Measurements from ENCODE around the gene SCAI. TPM values are rescaled to one million over a fixed set of nuclear protein-coding genes. Genes with fewer than 3 reads are reported as not detected.

The SCAI gene
- total and polyA plus RNA-seq, 9 donors, result 4.6 to 14.5 (median 7.4) TPM

- no peak for DNase-seq
- Histone ChIP-seq H3K9me3 (replicated peaks; ENCODE audit: control insufficient read depth, low read depth, low read length) (no peaks in the 10 kb centered on the region), H3K4me1 (ENCODE audit: control insufficient read depth, insufficient read depth, low read length) (no peaks in the 10 kb centered on the region), H3K4me3 (ENCODE audit: low read length) (no peak overlapping the region), H3K36me3 (ENCODE audit: control insufficient read depth, insufficient read depth, low read length) (no peaks in the 10 kb centered on the region), H3K27ac (ENCODE audit: low read length) (no peak overlapping the region), H3K27me3 (ENCODE audit: control insufficient read depth, insufficient read depth, low read length) (no peaks in the 10 kb centered on the region)
- WGBS (ENCODE audit: insufficient coverage), result no CpG with 5 or more reads among the region's 1 CpG
Measured at GRCh38 chr9:124954255-124954654, 189.1 kb downstream of the SCAI start.

GRCh38 chr9:124950050-124950718, 193.1 kb downstream of the SCAI start:
- Histone ChIP-seq H3K4me3 (ENCODE audit: low read length) (no peak overlapping the region), H3K27ac (ENCODE audit: low read length) (no peak overlapping the region), H3K4me1 (ENCODE audit: control insufficient read depth, insufficient read depth, low read length) (no peaks in the 10 kb centered on the region), H3K27me3 (ENCODE audit: control insufficient read depth, insufficient read depth, low read length) (no peaks in the 10 kb centered on the region), H3K36me3 (ENCODE audit: control insufficient read depth, insufficient read depth, low read length) (no peaks in the 10 kb centered on the region), H3K9me3 (replicated peaks; ENCODE audit: control insufficient read depth, low read depth, low read length) (no peaks in the 10 kb centered on the region)
- DNase-seq, result peak; percentile 8
- WGBS (ENCODE audit: insufficient coverage), result no CpG with 5 or more reads among the region's 3 CpGs

- Histone ChIP-seq H3K36me3 (ENCODE audit: control insufficient read depth, insufficient read depth, low read length) (no peaks in the 10 kb centered on the region), H3K9me3 (replicated peaks; ENCODE audit: control insufficient read depth, low read depth, low read length) (no peaks in the 10 kb centered on the region)
- 86% methylated on average over 2 of the region's 2 CpGs for WGBS (ENCODE audit: insufficient coverage)
Measured at GRCh38 chr9:124949387-124949786, 193.9 kb downstream of the SCAI start.

GRCh38 chr9:124947727-124948391, 195.5 kb downstream of the SCAI start:
- no CpG with 5 or more reads among the region's 5 CpGs for WGBS (ENCODE audit: insufficient coverage)
- no peak overlapping the region for H3K27ac ChIP-seq (ENCODE audit: low read length)
- no peaks in the 10 kb centered on the region for H3K9me3 ChIP-seq (replicated peaks; ENCODE audit: control insufficient read depth, low read depth, low read length)
- H3K36me3 ChIP-seq (ENCODE audit: control insufficient read depth, insufficient read depth, low read length), result no peaks in the 10 kb centered on the region
- H3K27me3 ChIP-seq (ENCODE audit: control insufficient read depth, insufficient read depth, low read length), result no peaks in the 10 kb centered on the region
- no peak overlapping the region for H3K4me3 ChIP-seq (ENCODE audit: low read length)
- H3K4me1 ChIP-seq (ENCODE audit: control insufficient read depth, insufficient read depth, low read length), result no peaks in the 10 kb centered on the region
- no peak for DNase-seq

More at GRCh38 chr9:124949387-124949786, 193.9 kb downstream of the SCAI start:
- no peaks in the 10 kb centered on the region for H3K27me3 ChIP-seq (ENCODE audit: control insufficient read depth, insufficient read depth, low read length)
- no peaks in the 10 kb centered on the region for H3K4me1 ChIP-seq (ENCODE audit: control insufficient read depth, insufficient read depth, low read length)
- DNase-seq, result no peak
- H3K27ac ChIP-seq (ENCODE audit: low read length), result no peak overlapping the region
- no peak overlapping the region for H3K4me3 ChIP-seq (ENCODE audit: low read length)

- H3K4me1 ChIP-seq (ENCODE audit: control insufficient read depth, insufficient read depth, low read length), result peaks cover 3% of the 10 kb centered on the region
- WGBS (ENCODE audit: insufficient coverage), result no CpG with 5 or more reads among the region's 1 CpG
- no peak overlapping the region for H3K27ac ChIP-seq (ENCODE audit: low read length)
- no peak overlapping the region for H3K4me3 ChIP-seq (ENCODE audit: low read length)
- H3K9me3 ChIP-seq (replicated peaks; ENCODE audit: control insufficient read depth, low read depth, low read length), result no peaks in the 10 kb centered on the region
- no peak for DNase-seq
- H3K36me3 ChIP-seq (ENCODE audit: control insufficient read depth, insufficient read depth, low read length), result no peaks in the 10 kb centered on the region
- no peaks in the 10 kb centered on the region for H3K27me3 ChIP-seq (ENCODE audit: control insufficient read depth, insufficient read depth, low read length)
Measured at GRCh38 chr9:124946167-124946566, 197.2 kb downstream of the SCAI start.

GRCh38 chr9:124941679-124942561, 201.4 kb downstream of the SCAI start:
- H3K27me3 ChIP-seq (ENCODE audit: control insufficient read depth, insufficient read depth, low read length), result no peaks in the 10 kb centered on the region
- peak overlapping the region; percentile 99 for H3K27ac ChIP-seq (ENCODE audit: low read length)
- WGBS (ENCODE audit: insufficient coverage), result 23% methylated on average over 13 of the region's 31 CpGs
- peak; percentile 73 for DNase-seq
- no peaks in the 10 kb centered on the region for H3K9me3 ChIP-seq (replicated peaks; ENCODE audit: control insufficient read depth, low read depth, low read length)
- peaks cover 9% of the 10 kb centered on the region for H3K4me1 ChIP-seq (ENCODE audit: control insufficient read depth, insufficient read depth, low read length)
- H3K4me3 ChIP-seq (ENCODE audit: low read length), result peak overlapping the region; percentile 72
- peaks cover 3% of the 10 kb centered on the region for H3K36me3 ChIP-seq (ENCODE audit: control insufficient read depth, insufficient read depth, low read length)

- Histone ChIP-seq H3K4me1 (ENCODE audit: control insufficient read depth, insufficient read depth, low read length) (peaks cover 9% of the 10 kb centered on the region), H3K36me3 (ENCODE audit: control insufficient read depth, insufficient read depth, low read length) (peaks cover 6% of the 10 kb centered on the region), H3K27me3 (ENCODE audit: control insufficient read depth, insufficient read depth, low read length) (no peaks in the 10 kb centered on the region), H3K27ac (ENCODE audit: low read length) (peak within 1 kb of the TSS; percentile 99), H3K9me3 (replicated peaks; ENCODE audit: control insufficient read depth, low read depth, low read length) (no peaks in the 10 kb centered on the region), H3K4me3 (ENCODE audit: low read length) (peak within 1 kb of the TSS; percentile 72)
- DNase-seq, result peak; percentile 97
- WGBS (ENCODE audit: insufficient coverage), result under 1% methylated on average over 65 of the region's 70 CpGs
Measured at GRCh38 chr9:124940894-124941678, 202.2 kb downstream of the SCAI start, which contains the start of gene GOLGA1. TSS of gene GOLGA1 (minus strand) at chr9:124941083. CDS start at chr9:124938711, 2,372 bp downstream.

- Histone ChIP-seq H3K4me3 (ENCODE audit: low read length) (peak overlapping the region; percentile 72), H3K9me3 (replicated peaks; ENCODE audit: control insufficient read depth, low read depth, low read length) (no peaks in the 10 kb centered on the region), H3K27ac (ENCODE audit: low read length) (peak overlapping the region; percentile 97), H3K36me3 (ENCODE audit: control insufficient read depth, insufficient read depth, low read length) (peaks cover 10% of the 10 kb centered on the region), H3K27me3 (ENCODE audit: control insufficient read depth, insufficient read depth, low read length) (no peaks in the 10 kb centered on the region), H3K4me1 (ENCODE audit: control insufficient read depth, insufficient read depth, low read length) (peaks cover 9% of the 10 kb centered on the region)
- DNase-seq, result no peak
- 0% methylated on average over 12 of the region's 17 CpGs for WGBS (ENCODE audit: insufficient coverage)
Measured at GRCh38 chr9:124940521-124940893, 202.8 kb downstream of the SCAI start.

- DNase-seq, result no peak
- peak overlapping the region; percentile 97 for H3K27ac ChIP-seq (ENCODE audit: low read length)
- H3K9me3 ChIP-seq (replicated peaks; ENCODE audit: control insufficient read depth, low read depth, low read length), result no peaks in the 10 kb centered on the region
- H3K4me1 ChIP-seq (ENCODE audit: control insufficient read depth, insufficient read depth, low read length), result peaks cover 9% of the 10 kb centered on the region
- H3K27me3 ChIP-seq (ENCODE audit: control insufficient read depth, insufficient read depth, low read length), result no peaks in the 10 kb centered on the region
- peaks cover 14% of the 10 kb centered on the region for H3K36me3 ChIP-seq (ENCODE audit: control insufficient read depth, insufficient read depth, low read length)
- peak overlapping the region; percentile 72 for H3K4me3 ChIP-seq (ENCODE audit: low read length)
Measured at GRCh38 chr9:124939944-124940343, 203.4 kb downstream of the SCAI start.

Data from muscle of leg (tissue), 11 donors.